ENCODE measurements around the gene CD3D. TPM values are rescaled to one million over a fixed set of nuclear protein-coding genes. Genes with fewer than 3 reads are reported as not detected.

The CD3D gene
- total RNA-seq, 3 donors from 2014 or later (not counting 1 experiment from before 2014, with no cell fraction given): 11.6 to 84.1 (median 12.0) TPM

- Histone ChIP-seq H3K4me3 (ENCODE audit: low read length) (peak within 1 kb of the TSS; percentile 66), H3K27me3 (ENCODE audit: control insufficient read depth, insufficient read depth, low read length) (no peaks in the 10 kb centered on the region), H3K9me3 (ENCODE audit: control insufficient read depth, insufficient read depth, low read length) (no peaks in the 10 kb centered on the region), H3K36me3 (ENCODE audit: control insufficient read depth, insufficient read depth, low read length) (peaks cover 9% of the 10 kb centered on the region), H3K27ac (ENCODE audit: low read length) (peak within 1 kb of the TSS; percentile 75), H3K4me1 (ENCODE audit: control insufficient read depth, insufficient read depth, low read length) (peaks cover 13% of the 10 kb centered on the region)
- H3K4me3 Mint-ChIP-seq: peak within 1 kb of the TSS; percentile 98
- peaks cover 35 to 42% of the 10 kb centered on the region in 2 donors for H3K4me1 Mint-ChIP-seq
- peak; percentile 93 to 99 for DNase-seq
- no peak for TF ChIP-seq CTCF (IDR thresholded peaks at IDR 0.05)
- ATAC-seq: peak; percentile 90 to 95 (median 90)
- H3K36me3 Mint-ChIP-seq: no peaks in the 10 kb centered on the region
- H3K27me3 Mint-ChIP-seq (ENCODE audit: low read depth in 2 of 2): no peaks in the 10 kb centered on the region
- H3K9me3 Mint-ChIP-seq: peaks cover 0 to 3% of the 10 kb centered on the region in 2 donors
- intact Hi-C loops (cut with micrococcal nuclease): loop anchor here (1.0 to 5.0 kb wide), 2 partner anchors 42 to 107 kb away; partner anchors contain the start of genes ATP5MG and MPZL3
- peak within 1 kb of the TSS; percentile 97 to 100 for H3K27ac Mint-ChIP-seq
- 4% methylated on average over 33 of the region's 33 CpGs for WGBS (ENCODE audit: insufficient coverage)
Measured at GRCh38 chr11:118359295-118359958, 16.9 kb upstream of the CD3D start, which contains the start of gene UBE4A. Gene UBE4A (plus strand): TSS chr11:118359600. CDS start chr11:118365081, 5,481 bp downstream.

DNA sequence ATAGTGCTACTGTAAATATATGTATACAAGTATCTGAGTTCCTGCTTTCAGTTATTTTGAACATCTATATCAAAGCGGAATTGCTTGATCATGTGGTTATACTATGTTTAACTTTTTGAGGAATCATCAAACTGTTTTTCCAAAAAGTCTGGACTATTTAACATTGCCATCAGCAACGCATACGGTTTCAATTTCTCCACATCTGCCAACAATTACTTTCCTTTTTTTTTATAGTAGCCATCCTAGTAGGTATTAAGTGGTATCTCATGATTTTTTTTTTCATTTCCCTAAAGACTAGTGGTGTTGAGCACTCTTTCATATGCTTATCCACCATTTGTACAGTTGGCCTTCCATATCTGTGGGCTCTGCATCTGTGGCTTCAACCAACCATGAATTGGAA is 15.6 kb upstream of the CD3D start:
- Mint-ChIP-seq H3K9me3 (peaks cover 0 to 3% of the 10 kb centered on the region in 2 donors), H3K36me3 (no peaks in the 10 kb centered on the region), H3K27ac (peak overlapping the region; percentile 97 to 100), H3K27me3 (ENCODE audit: low read depth in 2 of 2) (no peaks in the 10 kb centered on the region), H3K4me1 (peaks cover 36 to 37% of the 10 kb centered on the region in 2 donors), H3K4me3 (no peak overlapping the region)
- TF ChIP-seq CTCF (IDR thresholded peaks at IDR 0.05): no peak
- no peak for DNase-seq
- no CpG with 5 or more reads among the region's 3 CpGs for WGBS (ENCODE audit: insufficient coverage)
- H3K36me3 ChIP-seq (ENCODE audit: control insufficient read depth, insufficient read depth, low read length): peaks cover 3% of the 10 kb centered on the region
- H3K4me3 ChIP-seq (ENCODE audit: low read length): no peak overlapping the region
- no peak overlapping the region for H3K27ac ChIP-seq (ENCODE audit: low read length)
- H3K4me1 ChIP-seq (ENCODE audit: control insufficient read depth, insufficient read depth, low read length): peaks cover 16% of the 10 kb centered on the region
- intact Hi-C loops (cut with micrococcal nuclease): loop anchor here (5.0 kb wide), 1 partner anchor 106 kb away; the partner anchor contains the start of gene MPZL3
- ATAC-seq: no peak
- H3K27me3 ChIP-seq (ENCODE audit: control insufficient read depth, insufficient read depth, low read length): no peaks in the 10 kb centered on the region
- no peaks in the 10 kb centered on the region for H3K9me3 ChIP-seq (ENCODE audit: control insufficient read depth, insufficient read depth, low read length)

DNA sequence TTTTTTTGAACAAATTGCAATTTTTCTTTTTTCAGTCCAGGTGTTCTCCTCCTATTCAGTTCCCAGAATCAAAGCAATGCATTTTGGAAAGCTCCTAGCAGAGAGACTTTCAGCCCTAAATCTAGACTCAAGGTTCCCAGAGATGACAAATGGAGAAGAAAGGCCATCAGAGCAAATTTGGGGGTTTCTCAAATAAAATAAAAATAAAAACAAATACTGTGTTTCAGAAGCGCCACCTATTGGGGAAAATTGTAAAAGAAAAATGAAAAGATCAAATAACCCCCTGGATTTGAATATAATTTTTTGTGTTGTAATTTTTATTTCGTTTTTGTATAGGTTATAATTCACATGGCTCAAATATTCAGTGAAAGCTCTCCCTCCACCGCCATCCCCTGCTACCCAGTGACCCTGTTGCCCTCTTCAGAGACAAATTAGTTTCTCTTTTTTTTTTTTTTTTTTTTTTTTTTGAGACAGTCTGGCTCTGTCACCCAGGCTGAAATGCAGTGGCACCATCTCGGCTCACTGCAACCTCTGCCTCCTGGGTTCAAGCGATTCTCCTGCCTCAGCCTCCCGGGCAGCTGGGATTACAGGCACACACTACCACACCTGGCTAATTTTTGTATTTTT is 10.7 kb upstream of the CD3D start:
- Histone ChIP-seq H3K27ac (ENCODE audit: low read length) (no peak overlapping the region), H3K9me3 (ENCODE audit: control insufficient read depth, insufficient read depth, low read length) (no peaks in the 10 kb centered on the region), H3K4me1 (ENCODE audit: control insufficient read depth, insufficient read depth, low read length) (peaks cover 3% of the 10 kb centered on the region), H3K36me3 (ENCODE audit: control insufficient read depth, insufficient read depth, low read length) (peaks cover 8% of the 10 kb centered on the region), H3K27me3 (ENCODE audit: control insufficient read depth, insufficient read depth, low read length) (no peaks in the 10 kb centered on the region), H3K4me3 (ENCODE audit: low read length) (no peak overlapping the region)
- H3K9me3 Mint-ChIP-seq: no peaks in the 10 kb centered on the region
- no peaks in the 10 kb centered on the region for H3K27me3 Mint-ChIP-seq (ENCODE audit: low read depth in 2 of 2)
- peak; percentile 87 for TF ChIP-seq CTCF (IDR thresholded peaks at IDR 0.05)
- peak overlapping the region in 1 of 2 donors; percentile 36 for H3K27ac Mint-ChIP-seq
- intact Hi-C loops (cut with micrococcal nuclease): loop anchor here (1.0 kb wide), 3 partner anchors 57 to 155 kb away; no protein-coding TSS in a partner anchor
- H3K4me3 Mint-ChIP-seq: no peak overlapping the region
- H3K4me1 Mint-ChIP-seq: peaks cover 6 to 7% of the 10 kb centered on the region in 2 donors
- DNase-seq: peak in 1 of 2 donors; percentile 80
- WGBS (ENCODE audit: insufficient coverage): 18% methylated on average over 3 of the region's 6 CpGs
- ATAC-seq: peak in 2 of 3 donors; percentile 25 to 58
- no peaks in the 10 kb centered on the region for H3K36me3 Mint-ChIP-seq

Data from natural killer cell (primary cell).